ENCODE measurements around the gene KRTAP5-1.

KRTAP5-1 gene

GRCh38 chr11:1560649-1561251, 24.3 kb downstream of the KRTAP5-1 start:
- DNase-seq (ENCODE audit: low read depth in 2 of 2): no peak

- DNase-seq (ENCODE audit: low read depth in 2 of 2): no peak
These were observed 25.0 kb downstream of the KRTAP5-1 start for GRCh38 chr11:1560002-1560648.

- DNase-seq (ENCODE audit: low read depth in 2 of 2): no peak
These were observed 25.8 kb downstream of the KRTAP5-1 start for GRCh38 chr11:1559111-1559951.

- no peak for DNase-seq (ENCODE audit: low read depth in 2 of 2)
These were observed 26.3 kb downstream of the KRTAP5-1 start for GRCh38 chr11:1558775-1559110.

- no peak for DNase-seq (ENCODE audit: low read depth in 2 of 2)
These were observed 26.9 kb downstream of the KRTAP5-1 start for GRCh38 chr11:1557904-1558774.

- no peak for DNase-seq (ENCODE audit: low read depth in 2 of 2)
These were observed 27.8 kb downstream of the KRTAP5-1 start for GRCh38 chr11:1557051-1557884.

- no peak for DNase-seq (ENCODE audit: low read depth in 2 of 2)
These were observed 28.7 kb downstream of the KRTAP5-1 start for GRCh38 chr11:1556278-1556902.

GRCh38 chr11:1555713-1556153, 29.4 kb downstream of the KRTAP5-1 start:
- DNase-seq (ENCODE audit: low read depth in 2 of 2): no peak

GRCh38 chr11:1554981-1555712, 29.9 kb downstream of the KRTAP5-1 start:
- DNase-seq (ENCODE audit: low read depth in 2 of 2): no peak

- no peak for DNase-seq (ENCODE audit: low read depth in 2 of 2)
These were observed 31.1 kb downstream of the KRTAP5-1 start for GRCh38 chr11:1553808-1554594.

- DNase-seq (ENCODE audit: low read depth in 2 of 2): no peak
These were observed 35.4 kb downstream of the KRTAP5-1 start for GRCh38 chr11:1549338-1550330.

- no peak for DNase-seq (ENCODE audit: low read depth in 2 of 2)
These were observed 36.6 kb downstream of the KRTAP5-1 start for GRCh38 chr11:1548221-1549070.

- no peak for DNase-seq (ENCODE audit: low read depth in 2 of 2)
These were observed 37.5 kb downstream of the KRTAP5-1 start for GRCh38 chr11:1547467-1548098.

- DNase-seq (ENCODE audit: low read depth in 2 of 2): peak; percentile 31 to 41
These were observed 38.3 kb downstream of the KRTAP5-1 start for GRCh38 chr11:1546536-1547466.

- no peak for DNase-seq (ENCODE audit: low read depth in 2 of 2)
These were observed 39.0 kb downstream of the KRTAP5-1 start for GRCh38 chr11:1546077-1546535.
